ENCODE data around the gene TYW3.

The TYW3 gene, protein sequence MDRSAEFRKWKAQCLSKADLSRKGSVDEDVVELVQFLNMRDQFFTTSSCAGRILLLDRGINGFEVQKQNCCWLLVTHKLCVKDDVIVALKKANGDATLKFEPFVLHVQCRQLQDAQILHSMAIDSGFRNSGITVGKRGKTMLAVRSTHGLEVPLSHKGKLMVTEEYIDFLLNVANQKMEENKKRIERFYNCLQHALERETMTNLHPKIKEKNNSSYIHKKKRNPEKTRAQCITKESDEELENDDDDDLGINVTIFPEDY

DNA sequence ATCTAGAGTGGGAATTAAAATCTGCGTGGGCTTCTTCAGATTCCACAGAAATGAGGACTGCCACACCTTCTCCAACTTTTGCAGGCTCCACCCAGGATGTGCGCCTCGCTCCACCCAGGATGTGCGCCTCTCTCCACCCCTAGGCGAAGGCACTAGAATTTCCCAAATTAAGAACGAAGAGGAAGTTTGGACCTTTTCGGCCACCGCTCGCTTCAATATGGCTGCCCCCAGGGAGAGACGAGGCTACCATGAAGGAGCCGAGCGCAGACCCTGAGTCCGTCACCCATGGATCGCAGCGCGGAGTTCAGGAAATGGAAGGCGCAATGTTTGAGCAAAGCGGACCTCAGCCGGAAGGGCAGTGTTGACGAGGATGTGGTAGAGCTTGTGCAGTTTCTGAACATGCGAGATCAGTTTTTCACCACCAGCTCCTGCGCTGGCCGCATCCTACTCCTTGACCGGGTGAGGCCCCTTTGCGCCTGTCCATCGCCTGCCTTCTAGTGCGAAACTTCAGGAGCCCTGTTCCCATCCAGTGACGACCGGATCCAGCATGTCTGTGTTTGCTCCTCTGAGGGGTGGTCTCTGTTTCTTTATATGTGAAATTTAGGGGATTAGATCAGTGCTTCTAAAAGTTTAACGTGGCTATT, at the start of gene TYW3, which contains the start of gene CRYZ:
TYW3 (plus strand) TSS at position 193 of the 644 bp plus-strand sequence; CDS start at position 286, 93 bp downstream.
CRYZ (minus strand) TSS at position 91 of the 644 bp plus-strand sequence. CDS start 8,229 bp downstream, outside the sequence.
- peak; percentile 59 to 95 (median 83) for DNase-seq

DNA sequence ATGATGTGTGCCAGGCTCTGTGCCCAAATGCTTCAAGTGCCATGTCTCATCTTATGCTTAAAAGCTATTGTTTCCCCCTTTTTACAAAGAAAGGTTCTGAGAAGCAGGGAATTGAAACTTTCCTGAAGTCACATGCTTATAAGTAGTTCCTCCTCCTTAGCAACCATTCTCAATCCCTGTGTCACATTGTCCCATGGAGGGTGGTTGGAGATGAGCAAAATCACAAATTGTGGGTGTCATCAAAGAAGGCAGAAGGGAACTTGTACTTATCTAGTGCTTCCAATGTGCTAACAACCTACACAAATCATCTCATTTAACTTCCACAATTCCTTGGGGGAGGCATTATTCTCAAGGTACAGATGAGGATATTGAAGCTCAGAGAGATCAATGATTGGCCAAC, 49.3 kb upstream of the TYW3 start:
- no peak for DNase-seq

DNA sequence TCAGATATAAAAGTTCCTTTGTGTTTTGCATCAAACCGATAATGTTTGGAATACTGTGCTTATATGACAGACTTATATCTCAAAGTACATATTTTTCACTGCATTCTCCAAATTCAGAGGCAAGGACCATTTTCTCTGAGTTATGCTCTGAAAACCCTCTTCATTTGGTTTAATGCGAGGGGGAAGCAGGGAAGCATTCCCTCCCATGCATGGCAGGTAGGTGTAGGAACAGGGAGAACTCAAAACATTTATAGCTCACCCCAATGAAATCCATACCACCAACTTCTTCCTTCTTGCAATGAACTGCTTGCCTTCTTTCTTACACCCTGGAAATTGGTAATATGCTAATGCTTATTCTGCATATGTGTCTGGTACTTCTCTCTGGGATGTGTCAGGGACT, 48.7 kb upstream of the TYW3 start:
- DNase-seq: no peak

DNA sequence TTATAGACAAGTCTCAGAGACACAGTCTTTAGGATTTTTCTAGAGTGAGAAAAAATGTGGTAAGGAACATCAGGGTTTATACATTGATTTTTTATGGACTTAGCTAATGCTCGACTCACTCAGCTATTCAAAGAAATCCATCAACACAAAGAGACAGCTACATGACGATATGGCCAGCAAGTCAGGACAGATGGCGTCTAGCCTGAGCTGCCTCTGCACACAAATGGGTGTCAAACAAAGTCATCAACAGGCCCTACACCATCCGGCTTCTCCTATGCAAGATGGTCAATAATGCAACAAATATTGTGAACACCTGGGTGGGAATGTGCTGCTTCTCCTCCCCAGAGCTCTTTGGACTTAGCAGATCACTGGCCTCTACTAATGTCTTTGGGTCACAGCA, 46.0 kb upstream of the TYW3 start:
- no peak for DNase-seq

DNA sequence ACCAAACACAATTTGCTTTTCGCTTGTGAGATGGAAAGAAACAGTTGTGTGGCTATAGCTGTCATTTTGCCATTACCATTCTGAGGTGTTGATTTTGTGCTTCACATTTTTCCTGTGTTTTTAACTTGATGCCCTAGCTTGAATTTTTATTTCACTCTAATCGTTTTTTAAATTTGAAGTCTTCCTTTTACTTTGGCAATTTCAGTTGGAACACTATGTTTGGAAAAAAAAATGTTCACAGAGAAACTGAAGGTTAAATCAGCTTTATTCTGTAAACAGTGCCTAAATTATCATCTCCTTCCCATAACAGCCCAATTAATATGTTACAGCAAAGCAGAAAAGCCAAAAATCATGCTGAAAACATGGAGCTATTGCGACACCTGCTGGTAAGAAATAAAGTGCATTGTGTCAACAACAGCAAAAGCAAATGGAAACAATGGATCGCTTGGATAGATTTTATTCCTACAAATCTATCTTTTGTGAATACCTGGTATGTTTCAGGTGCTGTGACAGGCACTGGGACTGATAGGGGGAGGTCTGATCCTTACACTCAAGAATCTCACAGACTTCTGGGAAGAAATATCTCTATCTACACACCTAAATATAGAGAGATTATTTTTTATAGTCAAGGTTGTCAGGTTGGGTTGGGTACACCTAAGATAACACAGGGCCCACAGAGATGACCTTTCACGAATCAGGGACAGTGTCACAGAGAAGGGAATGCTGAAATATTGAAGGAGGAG, 43.2 kb upstream of the TYW3 start:
- peak in 18 of 51 donors; percentile 0 to 68 (median 22) for DNase-seq

DNA sequence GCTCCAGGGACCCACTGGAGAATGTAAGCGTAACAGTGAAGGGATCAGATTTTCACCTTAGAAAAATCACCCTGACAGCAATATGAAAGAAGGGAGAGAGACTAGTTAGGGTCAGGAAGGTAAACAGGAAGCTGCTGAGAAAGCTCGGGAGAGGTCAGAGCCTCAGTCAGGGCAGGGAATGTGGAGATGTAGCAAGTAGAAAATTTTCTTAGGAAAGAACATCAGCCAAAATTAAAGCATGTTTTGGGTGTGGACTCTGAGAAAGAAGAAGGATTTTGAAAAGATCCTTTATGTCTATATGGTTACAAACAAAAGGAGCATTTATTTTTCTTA, 42.6 kb upstream of the TYW3 start:
- DNase-seq: no peak

DNA sequence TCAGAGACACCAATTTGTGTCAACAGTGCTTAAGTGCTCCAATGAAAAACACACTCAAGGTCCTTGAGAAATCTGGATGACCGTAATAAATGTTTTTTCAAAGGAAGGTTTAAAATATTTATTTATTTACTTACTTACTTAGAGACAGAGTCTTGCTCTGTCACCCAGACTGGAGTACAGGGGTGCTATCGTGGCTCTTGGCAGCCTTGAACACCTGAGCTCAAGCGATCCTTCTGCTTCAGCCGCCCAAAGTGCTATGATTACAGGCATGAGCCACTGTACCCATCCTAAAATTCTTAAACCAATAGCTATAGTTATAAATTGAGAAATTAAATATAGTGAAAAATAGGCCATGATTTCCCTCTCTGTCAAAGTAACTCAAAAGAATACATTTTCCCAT, 42.0 kb upstream of the TYW3 start:
- no peak for DNase-seq

DNA sequence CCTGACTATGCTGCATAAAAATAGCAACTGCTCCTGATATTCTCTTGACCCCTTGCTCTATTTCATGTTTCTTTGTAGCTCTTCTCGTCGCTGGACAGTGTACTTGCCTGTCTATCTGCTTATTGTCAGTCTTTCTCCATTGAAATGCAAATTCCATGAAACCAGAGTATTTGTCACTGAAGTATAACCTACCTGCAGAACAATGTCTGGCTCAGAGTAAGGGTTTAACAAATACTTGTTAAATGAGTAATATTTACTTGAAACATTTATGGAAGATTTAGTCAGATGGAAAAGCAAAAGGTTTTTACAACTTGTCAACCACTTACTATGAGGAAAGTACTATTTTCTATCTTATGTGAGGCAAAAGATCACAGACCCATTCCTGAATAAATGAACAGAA, 39.5 kb upstream of the TYW3 start:
- no peak for DNase-seq

DNA sequence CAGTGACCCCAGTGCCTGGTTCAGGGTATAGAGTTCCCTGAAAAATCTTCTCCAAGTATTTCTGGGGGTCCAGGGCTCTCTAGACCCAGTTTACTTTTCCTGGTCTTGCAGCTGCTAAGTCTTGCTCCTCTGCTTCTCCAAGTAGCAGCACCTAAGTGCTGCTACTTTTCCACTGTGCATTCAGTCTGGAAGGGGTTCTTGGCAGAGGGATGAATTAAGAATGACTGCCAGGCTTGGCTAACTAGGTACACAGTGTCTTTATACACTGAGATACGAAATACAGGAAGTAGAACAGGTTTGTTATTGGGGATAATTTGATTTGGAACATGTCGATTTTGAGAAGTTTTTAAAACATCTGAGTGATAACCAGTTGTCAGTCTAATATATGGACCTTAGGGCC, 35.1 kb upstream of the TYW3 start:
- no peak for DNase-seq

DNA sequence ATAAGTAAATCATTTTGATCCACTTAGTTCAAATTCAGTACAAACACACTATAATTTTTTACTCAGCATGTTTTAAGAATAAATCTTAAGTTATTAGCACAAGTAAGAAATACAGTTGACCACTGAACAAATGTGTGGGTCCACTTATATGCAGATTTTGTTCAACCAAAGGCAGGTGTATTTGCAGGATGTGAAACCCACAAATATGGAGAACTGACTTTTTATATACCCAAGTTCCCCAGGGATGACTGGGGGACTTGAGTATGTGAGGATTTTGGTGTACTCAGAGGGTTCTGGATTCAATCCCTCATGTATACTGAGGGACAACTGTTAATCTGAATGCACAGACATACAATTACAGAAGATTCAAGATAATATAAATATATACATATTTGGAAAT, 33.6 kb upstream of the TYW3 start:
- DNase-seq: no peak

DNA sequence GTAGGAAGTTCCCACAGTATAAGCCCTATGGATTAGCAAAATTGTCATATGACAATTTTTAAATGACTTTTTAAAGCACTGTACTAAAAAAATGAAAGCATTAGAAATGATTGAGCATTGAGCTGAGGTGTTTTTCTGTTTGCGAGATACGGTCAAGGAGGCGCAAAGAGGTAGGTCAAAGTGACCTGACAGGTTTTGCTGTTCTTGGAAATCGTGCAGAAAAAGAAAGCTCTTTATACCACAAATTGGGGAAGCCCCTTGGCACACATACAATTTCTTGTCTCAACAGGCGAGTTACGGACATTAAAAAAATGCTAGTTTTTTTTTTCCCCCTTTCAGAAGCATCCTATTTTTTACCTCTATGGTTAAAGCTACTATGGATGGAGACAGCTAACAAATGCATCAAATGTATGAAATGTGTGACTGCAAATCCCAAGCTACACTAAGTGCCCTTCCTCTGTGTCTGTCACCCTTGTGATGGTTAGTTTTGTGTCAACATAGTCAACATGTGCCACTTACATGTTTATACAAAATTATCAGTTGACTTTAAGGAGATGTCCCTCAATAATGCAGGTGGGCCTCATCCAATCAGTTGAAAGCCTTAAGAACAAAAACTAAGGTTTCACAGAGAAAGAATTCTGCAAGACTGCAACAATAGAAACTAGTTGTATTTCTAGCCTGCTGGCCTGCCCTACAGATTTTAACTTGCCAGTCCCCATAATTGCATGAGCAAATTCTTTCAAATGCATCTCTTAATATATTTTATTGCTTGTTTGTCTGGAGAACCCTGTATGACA, 29.4 kb upstream of the TYW3 start:
- no peak for DNase-seq

DNA sequence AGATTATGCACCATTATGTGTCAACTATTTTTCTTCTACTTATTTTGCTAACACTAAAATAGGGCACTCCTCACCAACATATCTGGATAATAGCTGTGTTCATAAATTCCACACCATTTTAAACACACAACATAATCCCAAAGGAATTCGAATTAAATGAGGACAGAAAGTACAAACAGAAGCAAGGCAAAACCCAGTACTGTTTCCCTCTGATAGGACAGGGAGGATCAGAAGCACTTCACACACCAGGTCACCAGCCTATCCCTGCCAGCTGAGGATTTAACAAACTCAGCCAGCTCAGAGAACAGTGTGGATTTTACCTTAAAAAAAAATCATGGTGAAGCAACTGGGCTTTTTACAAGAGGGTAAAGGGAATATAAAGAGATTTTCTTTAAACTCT, 20.1 kb upstream of the TYW3 start:
- DNase-seq: no peak

DNA sequence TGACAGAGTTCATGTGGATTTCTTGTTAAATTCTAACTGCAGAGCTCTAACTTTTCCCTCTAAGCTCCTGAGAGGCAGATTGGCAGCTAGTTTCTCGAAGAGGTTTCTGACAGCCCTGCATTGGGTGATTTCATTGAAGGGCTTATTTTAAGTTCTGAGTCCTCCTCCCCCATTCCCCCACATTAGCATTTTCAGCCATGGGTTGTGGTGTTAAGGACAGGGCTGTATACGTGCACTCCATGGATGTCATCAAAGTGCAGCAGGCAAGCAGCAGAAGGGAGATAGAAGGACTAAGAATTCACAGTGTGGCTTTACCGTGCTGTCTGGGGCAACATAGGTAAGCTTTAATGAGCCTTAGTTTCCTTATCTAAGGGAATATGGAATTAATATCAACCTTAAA, 19.1 kb upstream of the TYW3 start:
- no peak for DNase-seq

DNA sequence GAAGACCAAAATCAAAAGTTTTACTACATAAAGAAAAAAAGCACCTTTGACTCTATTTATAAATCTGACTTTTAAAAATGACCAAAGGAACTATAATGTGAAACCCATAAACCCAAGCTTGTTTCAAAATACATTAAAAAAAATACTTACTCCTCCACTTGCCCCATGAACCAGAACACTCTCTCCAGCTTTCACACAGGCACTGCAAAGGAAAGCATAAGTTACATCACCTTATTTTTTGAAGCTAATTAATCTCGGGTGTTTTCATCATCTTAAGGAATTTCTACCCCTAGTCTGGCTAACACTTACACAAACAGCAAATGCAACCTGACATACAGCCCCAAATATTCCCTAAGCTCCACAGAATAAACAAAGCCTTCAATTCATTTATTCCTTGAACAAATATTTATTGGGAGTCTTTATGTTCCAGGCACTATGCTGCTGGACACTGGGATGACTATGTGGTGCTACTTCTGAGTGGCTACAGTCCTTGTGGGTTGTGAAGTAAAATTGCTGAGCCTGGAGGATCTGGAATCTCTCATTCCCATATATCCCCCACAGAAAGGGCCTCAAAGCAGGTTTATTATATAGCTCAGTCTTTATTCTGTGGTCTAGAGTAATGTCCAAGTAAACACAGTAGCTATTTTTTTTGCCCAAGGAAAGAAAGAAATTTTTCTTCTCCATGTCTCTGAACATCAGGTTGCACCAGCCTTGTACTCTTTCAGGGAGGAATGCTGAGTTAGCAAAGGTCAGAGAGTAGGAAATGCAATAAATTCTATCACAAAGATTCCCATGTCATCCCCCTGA, 18.3 kb upstream of the TYW3 start:
- no peak for DNase-seq

DNA sequence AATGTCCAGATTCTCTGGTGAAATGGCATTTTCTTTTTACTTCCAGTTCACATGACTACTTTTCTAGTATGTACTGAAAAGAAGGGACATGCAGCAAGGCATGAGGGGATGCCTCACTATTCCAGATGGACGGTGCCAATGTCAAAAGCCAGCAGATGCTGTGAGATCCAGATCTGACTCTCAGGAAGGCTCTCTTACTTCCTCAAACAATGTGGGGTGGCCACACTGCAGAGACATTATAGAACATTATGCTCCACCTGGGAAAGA, 17.8 kb upstream of the TYW3 start:
- no peak for DNase-seq

DNA sequence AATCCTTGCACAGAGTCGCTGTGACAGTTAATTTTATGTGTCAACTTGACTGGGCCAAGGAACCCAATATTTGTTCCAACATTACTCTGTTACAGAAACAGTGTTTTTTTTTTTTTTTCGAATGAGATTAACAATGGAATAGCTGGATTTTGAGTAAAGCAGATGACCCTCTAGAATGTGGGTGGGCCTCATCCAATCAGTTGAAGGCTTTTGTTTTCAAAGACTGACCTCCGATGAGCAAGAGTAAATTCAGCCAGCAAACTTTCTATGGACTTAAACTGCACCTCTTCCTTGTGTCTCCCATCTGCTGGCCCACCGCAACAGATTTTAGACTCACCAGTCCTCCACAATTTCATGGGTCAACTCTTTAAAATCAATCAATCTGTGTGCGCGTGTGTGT, 17.1 kb upstream of the TYW3 start:
- no peak for DNase-seq

DNA sequence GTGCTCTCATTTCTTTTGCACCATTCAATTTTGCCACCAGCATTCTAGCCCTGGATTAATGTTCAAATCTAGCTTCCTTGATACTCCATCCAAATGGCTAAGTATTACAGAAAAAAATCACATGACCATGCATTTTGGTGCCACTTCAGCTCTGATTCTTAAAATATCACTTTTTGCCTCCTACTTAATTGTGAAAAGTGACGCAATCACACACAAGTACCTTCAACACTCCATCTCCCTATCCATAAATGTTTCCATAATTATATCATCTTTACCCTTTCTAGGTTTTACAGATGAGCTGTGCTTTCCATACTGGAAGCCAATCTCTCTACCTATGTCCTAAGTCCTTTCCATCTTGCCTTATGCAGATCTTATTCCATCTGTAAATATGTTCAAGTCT, 16.1 kb upstream of the TYW3 start:
- DNase-seq: no peak

DNA sequence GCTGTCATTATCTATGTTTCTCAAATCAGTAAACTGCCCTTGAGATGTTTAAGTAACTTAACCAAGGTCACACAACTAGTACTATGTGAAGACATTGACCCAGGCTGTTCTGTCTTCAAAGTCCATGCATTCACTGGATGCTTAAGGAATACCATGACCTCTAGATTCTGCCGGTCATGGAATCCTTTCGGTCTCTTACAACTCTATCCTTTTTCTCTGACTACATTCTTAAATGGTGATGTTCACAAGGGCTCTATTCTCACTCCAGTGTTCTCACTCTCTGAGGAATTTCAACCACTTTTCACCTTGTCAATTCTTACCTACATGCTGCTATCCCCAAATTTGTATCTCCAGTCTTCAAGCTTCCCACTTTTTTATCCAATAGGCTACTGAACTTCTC, 15.3 kb upstream of the TYW3 start:
- DNase-seq: no peak

DNA sequence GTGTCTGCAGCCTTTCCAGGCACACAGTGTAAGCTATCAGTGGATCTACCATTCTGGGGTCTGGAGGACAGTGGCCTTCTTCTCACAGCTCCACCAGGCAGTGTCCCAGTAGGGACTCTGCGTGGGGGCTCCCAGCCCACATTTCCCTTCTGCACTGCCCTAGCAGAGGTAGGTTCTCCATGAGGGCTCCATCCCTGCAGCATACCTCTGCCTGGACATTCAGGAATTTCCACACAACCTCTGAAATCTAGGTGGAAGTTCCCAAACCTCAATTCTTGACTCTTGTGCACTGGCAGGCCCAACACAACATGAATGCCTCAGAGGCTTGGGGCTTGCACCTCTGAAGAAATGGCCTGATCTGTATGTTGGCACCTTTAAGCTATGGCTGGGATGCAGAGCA, 6.9 kb upstream of the TYW3 start:
- no peak for DNase-seq

DNA sequence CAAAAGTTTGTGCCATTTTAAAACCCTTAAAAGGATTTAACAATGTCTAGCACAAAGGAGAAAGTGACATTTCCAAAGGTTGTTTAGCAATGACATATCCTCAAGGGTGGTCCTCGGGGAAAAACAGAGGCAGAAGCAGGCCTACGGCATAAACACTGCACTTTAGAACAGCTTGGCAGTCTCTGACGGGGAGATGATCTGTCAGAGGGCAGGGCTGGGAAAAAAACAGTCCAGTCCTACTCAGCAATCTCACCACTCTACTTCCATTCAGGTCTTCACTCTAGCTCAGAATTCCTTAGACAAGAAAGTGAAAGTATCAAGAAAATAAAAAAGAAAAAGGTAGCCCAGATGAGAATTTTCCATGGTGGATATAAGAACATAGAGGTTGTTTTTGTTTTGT, 4.2 kb upstream of the TYW3 start:
- no peak for DNase-seq

DNA sequence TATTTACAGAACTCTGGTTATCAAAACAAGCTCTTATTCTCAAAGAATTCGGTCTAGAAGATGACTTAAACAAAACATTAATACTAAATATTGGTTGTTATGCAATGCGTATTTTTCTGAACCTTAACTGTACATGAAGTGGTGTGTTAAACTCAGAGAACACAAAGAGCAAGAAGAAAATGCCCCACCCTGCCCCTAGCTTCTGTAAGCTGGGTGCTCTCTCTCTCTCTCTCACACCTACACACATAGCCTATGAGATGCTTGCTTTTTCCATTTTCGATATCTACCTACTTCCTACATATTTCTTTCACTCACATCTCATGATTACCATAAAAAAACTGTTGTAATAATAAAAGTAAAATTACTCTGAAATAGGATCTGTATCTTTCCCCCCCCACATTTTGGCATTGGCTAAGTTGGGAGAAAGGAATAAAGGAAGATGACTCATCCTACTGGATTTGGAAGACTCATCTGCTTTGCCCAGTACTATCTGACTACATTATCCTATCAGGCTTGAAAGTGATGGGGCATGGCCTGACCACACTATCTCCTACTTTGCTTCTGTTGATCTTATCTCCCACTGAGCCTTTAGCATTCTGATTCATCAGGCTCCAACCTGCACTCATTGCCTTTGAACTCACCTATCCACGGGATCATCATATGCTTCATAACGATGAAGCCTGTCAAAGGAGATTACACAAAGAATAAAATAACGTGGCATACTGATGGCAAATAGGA, 3.0 kb upstream of the TYW3 start:
- no peak for DNase-seq

Data from hypothalamus (tissue), 51 donors.